ENCODE measurements around the gene PLD6.

The PLD6 gene

DNA sequence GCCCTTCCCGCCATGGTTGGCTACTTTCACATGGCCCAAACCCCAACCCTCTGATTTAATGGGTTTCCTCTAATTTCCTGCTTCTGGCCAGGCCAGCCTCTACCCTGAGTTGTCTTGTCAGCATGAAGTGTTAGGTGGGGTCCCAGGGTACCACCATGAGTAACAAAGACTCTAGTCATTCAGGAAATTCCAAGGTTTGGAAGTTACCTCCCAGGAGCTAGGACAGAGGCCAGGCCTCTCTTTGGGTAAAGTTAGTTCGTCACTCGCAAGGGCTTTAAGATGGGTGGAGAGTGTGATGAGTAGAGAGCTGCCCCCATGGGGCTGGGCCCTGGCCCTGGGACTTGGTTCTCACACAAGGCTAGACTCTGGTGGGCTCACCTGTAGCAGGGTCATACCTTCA lies 54.6 kb downstream of the PLD6 start:
- Histone ChIP-seq H3K9ac (ENCODE audit: low read depth, low read length, poor library complexity, severe bottlenecking) (no peak overlapping the region), H3K4me1 (ENCODE audit: insufficient read depth, low read length, poor library complexity, severe bottlenecking) (no peaks in the 10 kb centered on the region), H3K79me2 (ENCODE audit: insufficient read depth, low read length) (no peaks in the 10 kb centered on the region), H2AFZ (ENCODE audit: low read length) (no peak overlapping the region), H3K27me3 (ENCODE audit: insufficient read depth, low read length, poor library complexity, severe bottlenecking) (no peaks in the 10 kb centered on the region), H3K4me2 (ENCODE audit: low read depth, low read length, poor library complexity, severe bottlenecking) (no peak overlapping the region), H3K4me3 (ENCODE audit: low read length, poor library complexity, severe bottlenecking) (no peak overlapping the region), H3K36me3 (ENCODE audit: insufficient read depth, low read length) (peaks cover 87% of the 10 kb centered on the region; the same call in 1 of the 2 replicates), H3K9me2 (replicated peaks; ENCODE audit: low read depth, low read length) (no peaks in the 10 kb centered on the region), H4K20me1 (ENCODE audit: insufficient read depth, low read length, poor library complexity, severe bottlenecking) (no peaks in the 10 kb centered on the region), H3F3A (ENCODE audit: low read depth) (no peaks in the 10 kb centered on the region), H3K9me3 (ENCODE audit: insufficient read depth, low read depth, low read length) (no peaks in the 10 kb centered on the region)
- TF ChIP-seq EZH2phosphoT487 (IDR thresholded peaks at IDR 0.05; ENCODE audit: borderline replicate concordance): no peak
- no peak for TF ChIP-seq CTCF (conservative IDR thresholded peaks at IDR 0.05; ENCODE audit: low read length)

DNA sequence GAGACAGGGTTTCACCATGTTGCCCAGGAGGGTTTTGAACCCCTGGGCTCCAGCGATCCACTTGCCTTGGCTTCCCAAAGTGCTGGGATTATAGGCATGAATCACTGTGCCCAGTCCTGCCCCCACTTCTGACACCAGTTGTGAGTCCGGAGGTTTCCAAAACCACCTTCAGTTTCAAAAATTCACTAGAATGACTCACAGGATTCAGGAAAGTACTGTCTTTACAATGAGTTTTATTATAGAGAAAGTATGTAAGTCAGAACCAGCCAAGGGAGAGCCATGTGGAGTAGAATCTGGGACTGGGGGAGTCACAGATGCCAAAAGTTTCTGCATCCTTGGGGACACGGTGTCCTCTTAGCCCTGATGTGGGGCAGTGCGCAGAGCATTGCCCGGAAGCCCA lies 55.1 kb downstream of the PLD6 start:
- TF ChIP-seq CTCF (conservative IDR thresholded peaks at IDR 0.05; ENCODE audit: low read length): no peak
- TF ChIP-seq EZH2phosphoT487 (IDR thresholded peaks at IDR 0.05; ENCODE audit: borderline replicate concordance): no peak
- Histone ChIP-seq H3K9me3 (ENCODE audit: insufficient read depth, low read depth, low read length) (no peaks in the 10 kb centered on the region), H3K9ac (ENCODE audit: low read depth, low read length, poor library complexity, severe bottlenecking) (no peak overlapping the region), H3K36me3 (ENCODE audit: insufficient read depth, low read length) (peaks cover 87% of the 10 kb centered on the region; the same call in 1 of the 2 replicates), H4K20me1 (ENCODE audit: insufficient read depth, low read length, poor library complexity, severe bottlenecking) (no peaks in the 10 kb centered on the region), H3K4me2 (ENCODE audit: low read depth, low read length, poor library complexity, severe bottlenecking) (no peak overlapping the region), H3K9me2 (replicated peaks; ENCODE audit: low read depth, low read length) (no peaks in the 10 kb centered on the region), H3K27me3 (ENCODE audit: insufficient read depth, low read length, poor library complexity, severe bottlenecking) (no peaks in the 10 kb centered on the region), H3K4me3 (ENCODE audit: low read length, poor library complexity, severe bottlenecking) (no peak overlapping the region), H3K4me1 (ENCODE audit: insufficient read depth, low read length, poor library complexity, severe bottlenecking) (no peaks in the 10 kb centered on the region), H2AFZ (ENCODE audit: low read length) (no peak overlapping the region), H3F3A (ENCODE audit: low read depth) (no peaks in the 10 kb centered on the region), H3K79me2 (ENCODE audit: insufficient read depth, low read length) (no peaks in the 10 kb centered on the region)

Measured in Loucy (cell line).